OCI-LY1 (cell line): ENCODE data around the gene TSPAN3.

Source experiments
- CTCF ChIP-seq: fragments of 200-600 bp; sonication (generic), shearing (Covaris generic); IDR thresholded peaks from 2 replicates; pipeline ENCODE4 v1.5.1; 2017; ENCODE audit warnings: mild to moderate bottlenecking, antibody characterized with exemption, low read length, moderate library complexity, mixed read lengths
- EZH2 ChIP-seq: fragments of 200-600 bp; sonication (generic), shearing (Covaris generic); IDR thresholded peaks from 2 replicates; pipeline ENCODE4 v1.8.0; 2017; ENCODE audit warnings: borderline replicate concordance, mixed run types, mild to moderate bottlenecking, antibody characterized with exemption, low read length, moderate library complexity, mixed read lengths

DNA sequence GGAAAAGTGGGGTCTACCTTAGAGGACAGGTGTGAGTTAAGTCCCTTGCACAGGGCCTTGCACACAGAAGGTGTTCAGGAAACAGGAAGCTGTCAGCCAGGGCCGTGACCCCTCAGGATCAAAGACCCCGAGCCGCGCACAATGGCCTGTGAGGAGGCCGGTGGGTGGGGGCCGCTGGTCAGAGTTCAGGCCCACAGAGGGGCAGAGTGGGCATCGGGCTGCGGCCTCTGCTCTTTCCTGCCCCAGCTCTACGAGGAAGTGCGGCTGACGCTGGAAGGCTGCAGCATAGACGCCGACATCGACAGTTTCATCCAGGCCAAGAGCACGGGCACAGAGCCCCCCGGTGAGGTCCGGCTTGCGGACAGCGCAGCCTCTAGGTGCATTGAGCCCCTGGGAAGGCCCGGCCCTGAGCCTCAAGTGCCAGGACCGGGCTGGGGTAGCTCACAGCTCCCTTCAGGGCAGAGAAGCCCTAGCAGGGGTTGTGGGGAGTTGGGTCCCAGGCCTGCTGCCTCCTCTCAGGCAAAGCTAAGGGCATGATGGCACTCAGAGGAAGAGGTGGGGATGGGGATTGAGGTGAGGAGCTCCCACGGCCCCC lies 38.8 kb downstream of the TSPAN3 start:
- no peak for TF ChIP-seq EZH2
- no peak for TF ChIP-seq CTCF
